Jurkat, Clone E6-1 (cell line): Measurements from ENCODE around the gene MS4A8. TPM values are rescaled to one million over a fixed set of nuclear protein-coding genes. Genes with fewer than 3 reads are reported as not detected.
A peak's percentile ranks its signal among the peaks of the same experiment; 100 is the strongest.
"Not testable (repeated sequence)": the region's sequence is repeated elsewhere in the genome, so short reads cannot be mapped to it uniquely, and the experiment has no call there.

ENCODE experiments used
- DNase-seq: peaks from one replicate; pipeline ENCODE4 v3.0.0-alpha.2; 2011; ENCODE audit warnings: low read depth, low spot score
- H3K4me3 ChIP-seq: 2 replicates; pipeline ENCODE4 v1.5.1; 2011; ENCODE audit warnings: mild to moderate bottlenecking, low read length, control low read depth, moderate library complexity
- polyA plus RNA-seq: library from polyadenylated mRNA; unstranded; fragments of >200 nt; gene quantifications from one replicate; pipeline ENCODE4 v1.2.1, GENCODE V29; 2012; ENCODE audit warnings: missing spikeins; ENCODE audit not compliant: insufficient read length, insufficient read depth

MS4A8 gene, protein sequence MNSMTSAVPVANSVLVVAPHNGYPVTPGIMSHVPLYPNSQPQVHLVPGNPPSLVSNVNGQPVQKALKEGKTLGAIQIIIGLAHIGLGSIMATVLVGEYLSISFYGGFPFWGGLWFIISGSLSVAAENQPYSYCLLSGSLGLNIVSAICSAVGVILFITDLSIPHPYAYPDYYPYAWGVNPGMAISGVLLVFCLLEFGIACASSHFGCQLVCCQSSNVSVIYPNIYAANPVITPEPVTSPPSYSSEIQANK
- not detected for polyA plus RNA-seq

DNA sequence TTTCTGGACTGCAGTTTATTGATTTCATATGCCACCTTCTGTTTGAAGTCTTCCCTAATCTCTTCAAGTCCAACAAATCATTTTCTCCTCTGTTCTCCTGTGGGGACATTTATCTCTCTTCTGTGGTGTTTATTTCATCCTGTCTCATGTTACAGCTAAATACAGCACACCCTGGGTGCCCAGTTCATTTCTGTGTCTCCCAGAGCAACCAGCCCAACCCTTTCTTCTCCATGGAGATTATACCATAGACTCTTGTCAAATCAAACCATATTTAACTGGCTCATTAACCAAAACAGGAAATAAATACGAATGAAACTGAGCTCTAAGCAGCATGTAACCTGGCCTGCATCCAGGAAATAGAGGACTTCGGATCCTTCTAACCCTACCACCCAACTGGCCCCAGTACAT lies at the start of gene MS4A8:
TSS of gene MS4A8 (plus strand) at position 329 of the 408 bp plus-strand sequence. CDS start 1,249 bp downstream, outside the sequence.
- no peak for DNase-seq
- no peak within 1 kb of the TSS for H3K4me3 ChIP-seq

DNA sequence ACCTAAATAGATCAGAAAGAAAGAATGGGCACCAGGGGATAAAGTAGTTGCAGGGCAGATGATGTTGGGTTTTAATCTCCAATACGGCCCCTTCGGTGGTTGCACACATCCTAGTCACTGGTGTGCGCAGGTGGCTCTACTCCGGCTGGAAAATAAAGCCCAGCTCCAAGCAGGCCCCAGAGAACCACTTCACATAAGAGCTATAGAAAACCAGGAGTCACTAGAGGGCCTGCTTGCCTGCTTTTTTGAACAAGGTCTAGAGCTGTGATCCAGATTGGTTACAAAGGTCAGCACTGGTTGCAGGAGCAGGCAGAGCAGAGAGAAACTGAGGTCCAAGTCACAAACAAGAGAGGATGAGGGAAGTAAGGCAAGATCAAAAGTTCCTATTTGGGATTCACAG lies 41.5 kb upstream of the MS4A8 start:
- DNase-seq = no peak

DNA sequence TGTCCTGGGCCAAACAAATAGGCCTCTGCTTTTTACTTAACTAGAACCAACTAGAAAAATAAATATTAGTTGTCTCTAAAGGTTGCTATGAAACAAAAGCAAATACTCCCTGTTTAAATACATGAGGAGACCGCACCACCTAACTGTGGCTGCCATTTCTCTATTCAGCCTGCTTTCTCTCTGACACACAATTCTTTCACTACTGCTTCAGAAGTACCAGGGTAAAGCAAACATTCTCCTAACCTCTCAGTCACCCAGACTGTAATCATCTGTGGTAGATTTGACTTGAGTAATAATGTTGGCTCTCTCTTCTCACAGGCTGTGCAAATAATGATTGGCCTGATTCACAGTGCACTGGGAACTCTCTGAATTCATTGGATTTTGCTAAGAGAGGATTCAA lies 41.0 kb upstream of the MS4A8 start:
- DNase-seq = no peak
- H3K4me3 ChIP-seq = no peak overlapping the region

More for the DNA sequence above, 41.5 kb upstream of the MS4A8 start:
- no peak overlapping the region for H3K4me3 ChIP-seq

DNA sequence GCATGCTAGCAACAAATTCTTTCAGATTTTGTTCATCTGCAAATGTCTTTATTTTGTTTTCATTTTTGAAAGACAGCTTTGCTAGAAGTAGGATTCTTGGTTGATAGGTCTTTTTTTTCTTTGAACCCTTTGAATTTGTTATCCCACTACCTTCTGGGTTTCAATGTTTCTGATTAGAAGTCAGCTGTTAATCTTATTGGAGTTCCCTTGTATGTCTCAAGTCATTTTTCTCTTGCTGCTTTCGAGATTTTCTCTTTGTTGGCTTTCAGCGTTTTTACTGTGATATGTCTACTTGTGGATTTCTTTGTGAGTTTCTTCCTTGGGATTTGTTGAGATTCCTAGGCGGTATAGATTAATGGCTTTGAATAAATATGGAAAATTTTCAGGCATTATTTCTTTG lies 27.2 kb upstream of the MS4A8 start:
- no peak for DNase-seq
- no peak overlapping the region for H3K4me3 ChIP-seq

DNA sequence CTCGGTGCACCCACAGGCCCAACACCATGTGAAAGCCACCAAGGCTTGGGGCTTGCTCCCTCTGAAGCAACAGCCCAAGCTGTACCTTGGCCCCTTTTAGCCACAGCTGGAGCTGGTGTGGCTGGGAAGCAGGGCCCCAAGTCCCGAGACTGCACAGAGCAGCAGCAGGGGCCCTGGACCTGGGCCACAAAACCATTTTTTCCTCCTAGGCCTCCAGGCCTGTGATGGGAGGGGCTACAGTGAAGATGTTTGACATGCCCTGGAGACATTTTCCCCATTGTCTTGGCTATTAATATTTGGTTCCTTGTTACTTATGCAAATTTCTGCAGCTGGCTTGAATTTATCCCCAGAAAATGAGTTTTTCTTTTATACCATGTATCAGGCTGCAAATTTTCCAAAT lies 21.2 kb upstream of the MS4A8 start:
- DNase-seq, H3K4me3 ChIP-seq: not testable (repeated sequence)

DNA sequence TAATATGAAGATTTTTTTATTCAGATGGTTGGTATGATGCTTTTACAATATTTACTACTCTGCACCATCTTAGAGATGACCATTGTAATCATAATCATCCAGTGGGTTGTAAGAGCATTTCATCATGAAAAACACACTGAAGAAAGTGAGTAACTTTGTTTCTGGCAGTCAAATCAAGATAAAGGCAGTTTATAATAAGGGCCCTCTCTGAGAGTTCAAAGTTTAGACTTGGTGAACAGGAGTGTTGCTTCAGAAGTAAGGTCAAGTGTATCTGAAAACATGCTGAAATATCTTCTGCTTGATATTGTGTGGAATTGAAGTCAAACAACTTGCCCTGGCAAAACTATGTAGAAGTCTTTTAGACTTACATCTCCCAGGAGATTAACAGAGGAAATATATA lies 19.5 kb upstream of the MS4A8 start:
- H3K4me3 ChIP-seq = no peak overlapping the region
- no peak for DNase-seq

DNA sequence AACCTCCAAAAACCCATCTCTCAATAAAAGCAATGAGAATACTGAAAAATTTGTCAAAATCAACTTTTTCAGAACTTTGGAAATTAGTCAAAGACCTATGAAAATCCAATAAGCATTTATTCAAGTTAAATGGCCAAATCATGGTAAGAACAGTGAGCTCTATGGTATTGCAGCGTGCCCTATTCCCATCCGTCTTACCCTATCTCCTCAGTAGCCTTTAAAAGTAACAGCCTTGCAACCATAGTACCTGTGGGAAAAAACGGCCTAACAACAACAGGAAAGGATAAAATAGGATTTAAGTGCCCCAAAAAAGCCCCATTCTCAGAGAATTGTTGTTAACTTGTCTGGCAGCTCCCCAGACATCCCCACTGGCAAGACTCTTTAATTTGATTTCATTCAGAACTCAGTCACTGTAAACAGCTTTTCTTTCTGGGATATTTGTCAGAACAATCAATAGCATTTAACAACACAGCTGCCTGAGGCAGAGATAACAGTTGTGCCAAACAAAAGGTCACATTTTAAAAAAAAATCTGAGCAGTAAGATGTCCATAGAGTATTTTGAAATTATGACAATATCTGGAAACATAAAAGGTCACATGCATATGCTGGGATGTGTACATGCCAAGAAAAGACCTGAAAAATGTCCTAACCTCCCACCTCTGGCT lies 18.8 kb upstream of the MS4A8 start:
- no peak overlapping the region for H3K4me3 ChIP-seq
- DNase-seq = no peak

DNA sequence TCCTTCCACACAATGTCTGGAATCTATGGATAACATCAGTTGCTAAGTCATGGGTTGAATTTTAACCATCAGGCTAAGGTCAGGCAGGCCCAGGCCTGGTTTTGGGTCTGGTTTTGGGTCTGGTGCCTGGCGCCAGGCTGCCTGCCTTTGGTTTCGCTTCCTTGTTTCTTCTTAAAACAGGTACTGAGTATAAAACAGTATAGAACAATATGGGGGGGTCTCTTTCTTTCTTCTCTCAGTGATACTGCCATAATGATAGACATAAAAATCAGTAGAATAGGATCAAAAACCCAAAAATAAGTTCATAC lies 14.9 kb upstream of the MS4A8 start:
- not testable (repeated sequence) for DNase-seq, H3K4me3 ChIP-seq

DNA sequence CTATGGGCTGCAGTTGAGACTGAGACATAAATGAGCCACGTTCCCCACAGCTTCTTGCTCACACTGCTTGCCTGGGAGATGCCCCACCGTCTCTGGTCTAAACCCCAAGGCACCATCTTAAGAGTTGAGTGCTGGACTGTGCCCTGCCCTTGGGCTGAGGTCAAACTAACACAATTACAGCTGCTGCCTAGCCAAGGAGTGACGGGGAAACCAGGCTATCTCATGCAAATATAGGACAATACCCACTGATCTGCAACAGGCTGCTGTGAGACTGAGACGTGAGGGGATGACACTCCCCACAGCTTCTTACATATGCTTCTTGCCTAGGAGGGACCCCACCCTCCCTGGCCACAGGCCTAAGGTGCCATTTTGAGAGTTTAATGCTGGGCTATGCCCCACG lies 7.8 kb upstream of the MS4A8 start:
- no peak overlapping the region for H3K4me3 ChIP-seq
- no peak for DNase-seq

DNA sequence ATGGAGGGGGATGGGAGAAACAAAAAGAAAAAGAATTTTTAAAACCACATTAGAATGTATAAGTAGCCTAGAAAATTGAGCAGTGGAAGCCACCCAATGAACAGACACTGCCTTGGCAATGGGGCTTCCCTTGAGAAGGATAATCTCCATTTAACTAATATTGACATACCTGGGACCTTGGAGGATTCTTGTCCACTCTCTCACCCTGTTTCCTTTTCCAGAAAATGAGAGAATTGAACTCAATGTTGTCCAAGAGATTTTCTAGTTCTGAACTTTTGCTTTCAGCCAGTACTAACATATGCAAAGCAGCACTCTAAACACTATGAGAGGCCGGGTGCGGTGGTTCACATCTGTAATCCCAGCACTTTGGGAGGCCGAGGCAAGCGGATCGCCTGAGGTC lies 524 bp downstream of the MS4A8 start:
- no peak overlapping the region for H3K4me3 ChIP-seq
- DNase-seq = no peak

DNA sequence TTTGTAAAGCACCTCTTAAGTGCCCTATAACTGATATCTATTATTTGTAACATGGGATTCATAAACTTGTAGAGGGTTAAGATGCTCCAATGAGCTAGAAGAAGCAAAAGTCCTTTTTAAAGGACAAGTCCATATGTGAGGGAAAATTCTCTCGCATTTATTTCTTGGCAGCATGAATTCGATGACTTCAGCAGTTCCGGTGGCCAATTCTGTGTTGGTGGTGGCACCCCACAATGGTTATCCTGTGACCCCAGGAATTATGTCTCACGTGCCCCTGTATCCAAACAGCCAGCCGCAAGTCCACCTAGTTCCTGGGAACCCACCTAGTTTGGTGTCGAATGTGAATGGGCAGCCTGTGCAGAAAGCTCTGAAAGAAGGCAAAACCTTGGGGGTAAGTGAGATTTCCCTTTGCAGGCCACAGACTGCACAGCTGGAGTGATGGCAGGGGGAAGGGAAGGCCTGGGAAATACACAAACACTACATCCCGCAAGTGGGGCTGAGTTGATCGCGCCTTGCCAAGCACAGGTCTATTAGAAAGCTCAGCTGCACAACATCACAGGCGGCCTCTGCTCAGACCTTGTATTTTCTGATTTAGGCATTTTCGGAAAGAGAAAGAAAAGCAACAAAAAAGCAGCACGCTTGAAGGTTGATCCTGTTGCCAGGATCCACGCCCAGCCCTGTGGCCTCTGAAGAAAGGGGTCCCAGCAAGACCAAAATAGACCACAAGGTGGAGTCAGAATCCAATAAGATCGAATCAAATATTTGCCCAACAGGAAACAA lies 1.5 kb downstream of the MS4A8 start:
- H3K4me3 ChIP-seq = no peak overlapping the region
- peak; percentile 20 for DNase-seq

DNA sequence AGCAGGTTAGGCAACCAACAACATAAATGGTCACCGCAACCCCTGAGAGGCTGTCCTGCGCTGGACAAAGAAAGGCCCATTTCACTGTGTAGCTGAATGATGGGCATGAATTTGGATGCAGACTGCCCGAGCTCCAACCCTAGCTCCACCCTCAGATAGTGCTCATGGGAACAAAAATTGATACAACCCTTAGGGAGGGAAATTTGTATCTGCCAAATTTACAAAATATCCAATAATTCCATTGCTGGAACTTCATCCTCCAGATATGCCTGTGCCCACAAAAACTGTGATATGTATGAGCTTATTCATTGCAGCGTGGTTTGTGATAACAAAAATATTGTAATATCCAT lies 2.0 kb downstream of the MS4A8 start:
- no peak overlapping the region for H3K4me3 ChIP-seq
- DNase-seq = no peak

DNA sequence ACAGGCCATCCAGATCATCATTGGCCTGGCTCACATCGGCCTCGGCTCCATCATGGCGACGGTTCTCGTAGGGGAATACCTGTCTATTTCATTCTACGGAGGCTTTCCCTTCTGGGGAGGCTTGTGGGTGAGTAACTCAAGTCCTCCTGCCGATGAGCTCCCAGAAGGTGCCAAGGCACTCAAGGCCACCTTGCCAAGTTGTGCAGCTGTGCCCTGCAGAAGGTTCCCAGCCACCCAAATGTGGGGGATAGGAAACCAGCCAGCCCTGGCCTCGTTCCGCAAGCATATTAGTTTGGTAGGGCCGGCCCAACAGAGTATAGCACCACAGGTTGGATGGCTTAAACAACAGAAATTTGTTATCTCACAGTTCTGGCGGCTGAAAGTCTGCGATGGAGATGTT lies 4.0 kb downstream of the MS4A8 start:
- DNase-seq = no peak
- no peak overlapping the region for H3K4me3 ChIP-seq

DNA sequence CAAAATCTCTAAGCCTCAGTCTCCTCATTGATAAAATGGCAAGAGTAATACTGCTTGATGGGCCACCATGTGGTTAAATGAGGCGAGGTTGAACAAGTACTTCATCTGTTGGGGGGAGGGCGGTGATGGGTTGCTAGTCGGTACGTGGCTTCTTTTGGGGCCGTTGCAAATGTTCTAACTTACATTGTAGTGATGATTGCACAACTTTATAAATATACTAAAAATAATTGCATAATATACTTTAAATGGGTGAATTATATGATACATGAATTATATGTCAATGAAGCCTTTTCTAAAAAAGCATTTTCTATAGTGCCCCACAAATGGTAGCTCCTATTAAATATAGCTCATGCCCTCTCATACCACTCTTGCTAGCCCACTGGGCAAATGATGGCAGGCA lies 6.5 kb downstream of the MS4A8 start:
- DNase-seq = no peak
- no peak overlapping the region for H3K4me3 ChIP-seq

DNA sequence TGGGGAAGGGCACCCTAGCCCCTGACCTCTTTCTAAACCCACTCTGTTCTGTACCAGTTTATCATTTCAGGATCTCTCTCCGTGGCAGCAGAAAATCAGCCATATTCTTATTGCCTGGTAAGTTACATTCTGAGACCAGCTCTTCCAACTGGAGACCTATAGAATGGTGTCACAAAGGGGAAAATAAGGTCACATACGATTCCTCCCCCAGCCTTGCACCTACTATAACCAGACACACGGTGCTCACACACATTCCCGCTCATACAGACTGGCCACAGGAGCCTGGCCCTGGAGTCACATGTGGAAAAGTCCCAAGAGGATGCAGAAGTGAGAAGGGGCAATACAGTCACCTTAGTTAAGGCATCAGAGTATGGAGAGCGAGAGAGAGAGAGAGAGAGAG lies 7.5 kb downstream of the MS4A8 start:
- H3K4me3 ChIP-seq = no peak overlapping the region
- DNase-seq = no peak

DNA sequence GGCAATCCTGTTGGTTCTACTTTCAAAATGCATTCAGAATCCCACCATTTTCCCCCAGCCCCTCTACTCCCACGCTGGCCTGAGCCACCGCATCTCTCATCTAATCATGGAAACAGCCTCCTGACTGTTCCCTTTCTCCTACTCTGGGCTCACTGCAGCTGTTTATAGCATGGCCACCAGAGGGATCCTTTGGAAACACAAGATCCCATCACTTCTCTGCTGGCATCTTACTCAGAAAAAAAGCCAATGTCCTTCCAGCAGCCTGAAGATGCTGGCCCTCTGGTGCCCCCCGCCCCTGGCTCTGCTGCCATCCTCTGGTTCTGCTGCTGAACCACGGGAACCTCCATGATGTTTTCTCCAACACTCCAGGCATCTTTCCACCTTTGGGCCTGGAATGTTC lies 11.1 kb downstream of the MS4A8 start:
- no peak for DNase-seq
- H3K4me3 ChIP-seq = no peak overlapping the region

DNA sequence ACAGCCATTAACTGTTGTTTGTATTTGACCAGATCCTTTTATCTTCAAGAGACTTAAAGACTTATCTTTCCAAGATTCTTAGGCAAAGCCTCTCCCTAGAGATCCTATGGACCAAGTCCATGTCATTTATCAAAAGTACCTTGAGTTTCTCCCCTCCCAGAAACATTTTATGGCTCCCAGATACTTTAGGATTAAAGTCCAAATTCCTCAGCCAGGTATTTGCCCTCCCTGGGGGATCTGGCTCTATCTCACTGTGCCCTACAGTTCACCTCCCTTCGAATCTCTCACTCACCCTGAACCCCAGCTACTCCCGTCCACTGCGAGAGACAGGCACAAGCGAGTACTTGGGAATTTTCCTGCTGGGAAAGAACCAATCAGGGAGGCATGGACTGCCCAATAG lies 11.9 kb downstream of the MS4A8 start:
- no peak overlapping the region for H3K4me3 ChIP-seq

DNA sequence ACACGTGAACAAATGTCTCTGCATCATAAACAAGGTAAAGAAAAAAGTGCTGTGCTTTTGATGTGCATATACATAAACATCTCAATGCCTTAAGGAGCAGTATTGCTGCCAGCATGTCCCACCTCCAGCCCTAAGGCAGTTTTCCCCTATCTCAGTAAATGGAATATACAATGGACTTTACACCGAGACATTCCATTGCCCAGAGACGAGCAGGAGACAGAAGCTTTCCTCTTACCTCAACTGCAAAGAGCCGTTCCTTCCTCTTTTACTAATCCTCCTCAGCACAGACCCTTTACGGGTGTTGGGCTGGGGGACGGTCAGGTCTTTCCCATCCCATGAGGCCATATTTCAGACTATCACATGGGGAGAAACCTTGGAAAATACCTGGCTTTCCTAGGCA lies 14.0 kb downstream of the MS4A8 start:
- DNase-seq, H3K4me3 ChIP-seq: not testable (repeated sequence)

More for the DNA sequence above, 11.9 kb downstream of the MS4A8 start:
- DNase-seq = no peak

DNA sequence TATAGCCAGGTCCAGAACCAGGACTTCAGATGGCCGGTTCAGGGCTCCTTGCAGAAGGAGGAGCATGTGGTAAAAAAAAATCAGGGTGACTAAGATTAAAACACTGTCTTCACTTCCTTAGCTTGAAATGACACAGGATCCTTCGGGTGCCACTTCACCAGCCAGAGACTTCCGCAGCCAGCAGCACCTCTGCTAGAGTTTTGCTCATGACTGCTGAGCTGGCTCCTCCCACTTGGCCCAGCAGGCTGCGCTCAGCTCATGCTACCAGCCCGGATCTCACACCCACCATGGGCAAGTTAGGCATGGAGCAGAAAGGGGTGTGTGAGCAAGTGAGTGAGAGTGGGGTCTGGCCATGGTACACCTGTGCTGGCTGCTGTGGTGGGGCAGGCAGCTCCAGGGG lies 18.5 kb downstream of the MS4A8 start:
- DNase-seq = no peak
- H3K4me3 ChIP-seq = no peak overlapping the region

DNA sequence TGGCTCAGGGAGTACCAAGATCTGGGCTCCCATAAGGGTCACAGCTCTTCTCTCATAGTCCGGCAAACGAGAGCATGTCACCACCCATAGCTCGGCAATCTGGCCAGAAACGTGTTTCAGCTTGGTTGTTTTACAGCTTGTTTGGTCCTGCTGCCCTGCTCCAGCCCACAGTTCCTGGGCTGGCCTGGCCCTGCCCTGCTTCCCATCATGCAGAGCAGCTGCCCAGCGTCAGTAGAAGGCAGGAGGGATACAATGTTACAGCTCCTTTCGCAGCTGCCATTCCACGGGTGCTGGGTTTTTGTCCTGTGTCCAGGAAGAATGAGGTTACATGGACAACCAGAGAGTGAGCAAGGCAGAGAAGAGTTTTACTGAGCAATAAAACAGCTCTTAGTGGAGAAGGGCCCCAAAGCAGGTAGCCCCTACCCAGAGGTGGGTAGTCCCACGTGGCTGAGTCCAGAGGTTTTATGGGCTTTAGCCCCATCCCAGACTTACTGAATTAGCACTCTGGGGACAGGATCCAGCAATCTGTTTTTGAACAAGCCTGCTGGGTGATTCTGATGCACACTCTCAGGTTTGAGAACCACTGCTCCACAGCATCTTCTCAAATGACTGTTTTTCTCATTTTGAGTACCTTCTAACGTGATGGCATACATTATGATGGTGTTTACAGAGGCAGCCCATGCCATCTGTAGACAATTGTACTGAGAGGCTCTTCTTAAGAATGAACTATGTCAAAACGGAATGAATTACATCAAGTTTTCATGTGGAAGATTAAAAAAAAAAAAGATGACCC lies 19.3 kb downstream of the MS4A8 start:
- no peak for DNase-seq

More for the DNA sequence above, 19.3 kb downstream of the MS4A8 start:
- no peak overlapping the region for H3K4me3 ChIP-seq
